ENCODE results near the gene LDLRAD4. TPM values are rescaled to one million over a fixed set of nuclear protein-coding genes. Genes with fewer than 3 reads are reported as not detected.

Gene LDLRAD4
- total RNA-seq, 1 donor from 2014 or later: 28.2 TPM

DNA sequence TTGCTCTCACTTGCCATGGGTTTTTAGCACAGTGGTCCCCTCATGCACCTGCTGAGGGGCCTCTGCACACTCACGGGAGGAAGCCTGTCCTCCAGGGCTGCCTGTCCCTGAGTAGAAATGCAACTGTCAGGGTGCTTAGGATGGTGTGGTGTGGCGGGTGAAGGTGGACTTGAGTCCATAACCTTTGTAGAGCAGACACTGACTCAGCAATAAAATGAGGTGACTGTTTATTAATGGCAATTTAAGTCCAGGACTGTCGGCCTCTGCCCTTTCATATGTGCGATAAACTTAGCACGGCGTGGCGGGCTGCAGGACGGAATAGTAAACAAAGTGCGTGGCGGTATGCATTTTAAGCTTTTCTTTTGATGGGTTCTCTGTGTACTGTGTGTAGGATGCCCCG, 188.2 kb downstream of the LDLRAD4 start:
- no peak for DNase-seq

DNA sequence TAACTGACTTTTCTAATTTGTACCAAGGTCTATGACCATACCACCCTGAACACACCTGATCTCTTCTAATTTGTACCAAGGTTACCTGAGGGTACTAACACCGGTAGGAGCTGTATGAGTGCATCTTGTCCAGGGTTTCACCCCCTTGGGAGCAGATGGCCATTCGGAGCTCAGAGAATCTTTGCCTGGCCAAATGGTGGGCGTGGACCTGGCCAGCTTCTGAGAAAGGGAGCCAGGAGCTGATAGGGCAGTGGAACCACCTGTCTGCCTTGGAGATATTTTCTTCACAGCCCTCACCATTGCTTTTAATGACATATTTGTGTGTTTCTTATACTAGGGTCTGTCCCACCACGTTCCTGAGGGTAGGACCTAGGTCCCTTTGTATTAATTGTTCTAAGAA, 188.9 kb downstream of the LDLRAD4 start:
- no peak for DNase-seq

- DNase-seq: no peak
These were observed 190.5 kb downstream of the LDLRAD4 start for GRCh38 chr18:13409026-13409425.

GRCh38 chr18:13409997-13410396, 191.4 kb downstream of the LDLRAD4 start:
- no peak for DNase-seq

GRCh38 chr18:13410471-13410870, 191.9 kb downstream of the LDLRAD4 start:
- no peak for DNase-seq

DNA sequence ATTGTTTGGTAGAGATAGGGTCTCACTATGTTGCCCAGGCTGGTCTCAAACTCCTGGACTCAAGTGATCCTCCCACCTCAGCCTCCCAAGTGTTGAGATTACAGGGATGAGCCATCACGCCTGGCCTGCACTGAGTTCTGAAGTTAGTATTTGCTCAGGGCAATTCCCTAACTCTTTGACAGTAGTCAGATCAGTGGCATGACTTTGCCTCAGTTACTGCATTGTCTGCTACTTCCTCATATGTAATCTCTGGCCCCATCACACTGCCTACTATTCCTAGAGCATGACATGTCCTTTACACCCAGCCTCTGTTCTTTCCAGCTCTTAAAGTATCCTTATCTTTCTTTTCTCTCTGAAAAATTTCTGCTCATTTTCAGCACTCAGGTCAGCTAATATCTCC, 193.5 kb downstream of the LDLRAD4 start:
- no peak for DNase-seq

DNA sequence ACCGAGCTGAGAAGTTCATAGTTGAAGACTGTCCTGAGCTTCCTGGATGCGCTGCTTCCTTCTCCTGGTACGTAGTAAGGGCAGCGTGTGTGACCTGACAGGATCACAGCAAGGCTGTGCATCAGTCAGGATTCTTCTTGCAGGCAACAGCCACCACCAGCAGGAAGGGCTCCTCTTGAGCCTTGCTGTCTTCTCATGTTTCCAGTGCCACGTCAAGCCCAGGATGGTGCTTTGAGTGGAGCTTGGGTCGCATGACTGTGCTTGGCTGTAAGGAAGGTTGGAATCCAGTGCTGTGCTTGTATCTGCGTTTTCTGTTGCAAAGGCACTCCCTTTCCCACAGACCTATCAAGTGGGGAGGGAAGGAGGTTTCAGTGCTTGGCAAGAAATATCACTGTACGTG, 194.3 kb downstream of the LDLRAD4 start:
- no peak for DNase-seq

DNA sequence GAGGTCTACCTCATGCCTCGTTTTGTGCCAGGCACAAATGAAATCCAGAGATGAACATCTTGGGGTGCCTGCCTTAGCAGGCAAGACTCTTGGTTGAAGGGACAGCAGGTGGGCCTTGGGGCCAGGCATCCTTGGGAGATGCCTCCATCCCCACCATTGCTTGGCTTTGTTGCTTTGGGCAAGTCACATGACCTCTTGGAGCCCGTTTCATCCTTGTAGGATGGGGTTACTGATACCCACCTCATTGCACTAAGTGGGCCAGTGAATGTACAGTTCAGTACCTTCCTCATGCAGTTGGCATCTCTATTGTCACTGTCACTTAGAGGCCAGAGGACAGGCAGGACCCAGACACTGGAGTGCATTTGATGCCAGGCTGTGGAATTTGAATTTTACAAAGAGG, 195.5 kb downstream of the LDLRAD4 start:
- no peak for DNase-seq

DNA sequence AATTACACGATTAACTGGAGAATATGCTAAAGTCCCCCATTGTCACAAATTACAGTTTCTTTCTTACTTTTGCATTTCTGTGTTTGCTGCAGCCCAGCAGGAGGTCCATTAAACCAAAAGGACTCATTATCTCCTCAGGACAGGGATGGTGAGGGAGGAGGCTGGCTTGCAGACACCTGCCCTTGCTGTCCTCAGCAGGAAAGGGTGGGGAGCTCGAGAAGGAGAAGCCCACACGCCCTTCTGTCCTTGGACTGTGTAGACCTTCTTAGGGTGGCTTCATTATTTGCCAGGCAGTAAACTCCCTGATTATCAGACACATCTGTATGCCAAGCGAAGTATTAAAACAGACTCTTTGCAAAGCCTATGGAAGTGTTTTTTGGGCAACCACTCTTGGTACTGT, 196.0 kb downstream of the LDLRAD4 start:
- DNase-seq: no peak

GRCh38 chr18:13415736-13416135, 197.2 kb downstream of the LDLRAD4 start:
- no peak for DNase-seq

DNA sequence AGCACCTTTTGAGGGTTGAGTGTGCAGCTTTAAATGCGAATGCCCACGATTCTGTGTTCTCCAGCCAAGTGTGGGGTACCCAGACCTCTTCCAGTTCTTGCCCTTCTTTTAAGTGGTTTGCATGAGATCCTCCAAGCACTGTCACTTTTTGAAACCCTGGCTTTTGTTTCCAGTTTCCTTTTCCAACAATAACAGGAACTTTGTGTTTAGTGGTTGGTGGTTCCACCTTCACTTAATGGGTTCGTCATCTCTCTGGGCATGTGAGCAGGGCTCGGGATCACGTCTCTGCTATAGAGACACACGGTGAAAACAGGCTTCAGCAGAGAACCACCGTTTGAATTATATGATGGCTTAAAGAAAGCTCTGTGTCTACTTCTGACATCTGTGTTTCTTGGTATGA, 197.6 kb downstream of the LDLRAD4 start:
- no peak for DNase-seq

GRCh38 chr18:13416848-13417247, 198.3 kb downstream of the LDLRAD4 start:
- DNase-seq: no peak

- DNase-seq: no peak
These were observed 199.6 kb downstream of the LDLRAD4 start for GRCh38 chr18:13418013-13418710.

- DNase-seq: no peak
These were observed 202.6 kb downstream of the LDLRAD4 start for GRCh38 chr18:13420969-13421686.

DNA sequence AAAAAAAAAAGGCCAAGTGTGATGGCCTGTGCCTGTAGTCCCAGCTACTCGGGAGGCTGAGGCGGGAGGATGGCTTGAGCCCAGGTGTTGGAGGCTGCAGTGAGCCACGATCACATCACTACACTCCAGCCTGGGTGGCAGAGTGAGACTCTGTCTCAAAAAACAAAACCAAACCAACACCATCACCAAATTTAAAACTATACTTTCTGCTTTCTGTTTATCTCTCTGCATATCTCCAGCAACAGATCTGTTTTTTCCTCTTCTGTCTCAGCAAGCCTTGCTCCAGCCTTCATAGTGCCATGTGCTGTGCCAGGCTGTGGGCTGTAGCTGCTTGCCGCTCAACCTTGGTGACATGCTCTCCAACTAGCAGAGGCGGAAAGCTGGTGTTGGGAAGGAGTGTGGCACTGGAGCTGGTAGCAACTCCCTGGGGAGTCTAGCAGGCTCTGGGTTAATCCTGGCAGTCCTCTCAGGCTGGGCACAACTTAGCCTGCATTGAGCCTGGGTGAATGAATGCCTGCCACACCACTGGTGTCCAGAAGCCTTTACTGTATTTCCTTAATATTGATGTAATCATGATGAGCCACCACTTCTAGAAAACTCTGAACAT, 204.1 kb downstream of the LDLRAD4 start:
- DNase-seq: no peak

- DNase-seq: no peak
These were observed 204.8 kb downstream of the LDLRAD4 start for GRCh38 chr18:13423352-13423751.

DNA sequence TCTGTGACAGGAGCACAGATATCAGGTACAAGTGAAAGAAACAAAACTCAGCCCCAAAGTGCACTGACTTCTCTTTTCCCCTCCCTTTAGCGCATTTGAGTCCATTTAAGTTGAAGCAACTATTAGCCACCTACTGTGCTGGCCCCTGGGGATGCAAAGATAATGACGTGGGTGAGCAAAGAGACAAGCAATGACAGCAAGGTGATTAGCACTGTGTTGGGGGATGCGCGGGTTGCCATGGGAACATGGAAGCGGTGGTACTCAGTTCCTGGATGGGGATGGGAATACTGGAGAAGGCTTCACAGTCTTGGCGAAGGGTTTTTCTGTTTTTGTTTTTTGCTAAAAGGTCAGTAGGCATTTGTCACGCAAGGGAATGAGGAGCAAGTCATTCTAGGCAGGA, 205.8 kb downstream of the LDLRAD4 start:
- DNase-seq: no peak

- no peak for DNase-seq
These were observed 207.0 kb downstream of the LDLRAD4 start for GRCh38 chr18:13425357-13426091.

DNA sequence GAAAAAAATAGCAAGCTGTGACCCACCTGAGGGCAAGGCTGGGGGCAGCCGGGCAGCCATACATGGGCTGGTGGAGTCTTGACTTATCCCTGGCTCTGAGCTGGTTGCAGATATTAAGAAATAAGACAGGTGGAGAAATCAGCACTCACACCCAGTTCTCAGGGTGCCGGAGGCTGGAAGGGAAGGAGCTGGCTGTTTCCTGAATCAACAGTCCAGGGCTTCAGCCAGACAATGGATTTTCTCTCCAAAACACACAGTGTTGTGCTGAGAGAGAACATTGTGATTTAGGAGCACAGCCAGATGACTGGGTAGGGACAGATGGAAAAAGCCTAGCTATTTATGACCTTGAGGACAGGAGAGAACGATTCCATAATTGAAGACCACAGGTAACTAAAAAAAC, 208.8 kb downstream of the LDLRAD4 start:
- no peak for DNase-seq

- DNase-seq: no peak
These were observed 209.8 kb downstream of the LDLRAD4 start for GRCh38 chr18:13428319-13428718.

- no peak for DNase-seq
These were observed 210.5 kb downstream of the LDLRAD4 start for GRCh38 chr18:13429016-13429415.

- no peak for DNase-seq
These were observed 211.4 kb downstream of the LDLRAD4 start for GRCh38 chr18:13429884-13430510.

GRCh38 chr18:13430663-13431062, 212.1 kb downstream of the LDLRAD4 start:
- DNase-seq: no peak

All from skin of body (tissue), 2 donors.